B cell (primary cell): ENCODE results near the gene GOSR2. TPM values are rescaled to one million over a fixed set of nuclear protein-coding genes. Genes with fewer than 3 reads are reported as not detected.

Experiments used
- ATAC-seq: fragments of 200-7000 bp; cut with Tn5 transposase; one replicate; pipeline ENCODE4 v1.10.0; 2021; ENCODE audit warnings: low read depth, mild to moderate bottlenecking, moderate number of reproducible peaks, moderate library complexity
- CTCF ChIA-PET: fragments of 350-600 bp; sonication (Branson Sonifier 250); formaldehyde crosslinking; loops from one replicate; lab custom pipeline; 2021; ENCODE audit warnings: antibody characterized with exemption, inconsistent platforms; lab: Charles Lee
- POLR2A ChIA-PET: fragments of 350-600 bp; sonication (Branson Sonifier 250); formaldehyde crosslinking; loops from one replicate; lab custom pipeline; 2021; ENCODE audit warnings: antibody characterized with exemption; lab: Charles Lee
- DNase-seq: peaks from one replicate; pipeline ENCODE4 v3.0.0; 2013
- H2AFZ ChIP-seq: 2 replicates; pipeline ENCODE4 v1.6.1; 2012; ENCODE audit warnings: mild to moderate bottlenecking, low read depth, low read length; ENCODE audit not compliant: insufficient read depth, poor library complexity, severe bottlenecking
- H3K27ac ChIP-seq, 2 donors: 1 replicate in 1 of 2; 2 replicates in 1 of 2; pipeline ENCODE4 v1.5.1; 2012 to 2013; ENCODE audit warnings: low read length in 2 of 2, mild to moderate bottlenecking in 2 of 2, moderate library complexity in 1 of 2
- H3K27me3 ChIP-seq, 4 experiments: fragments of 200-600 bp in 1 of 4; sonication (generic) in 1 of 4; replicated peaks in 1 of 4; 1 replicate in 2 of 4; 2 replicates in 2 of 4; pipeline versions ENCODE4 v1.6.1 to v1.7.0; 2013 to 2016; ENCODE audit warnings: low read length in 3 of 4, mild to moderate bottlenecking in 2 of 4, mixed read lengths in 1 of 4, moderate library complexity in 1 of 4; ENCODE audit not compliant: insufficient read depth in 4 of 4, control insufficient read depth in 3 of 4; ENCODE audit errors: control extremely low read depth in 1 of 4
- H3K36me3 ChIP-seq, 2 experiments: replicated peaks in 1 of 2; 1 replicate in 1 of 2; 2 replicates in 1 of 2; pipeline versions ENCODE4 v1.6.1 to v1.7.1; 2013; ENCODE audit warnings: low read length in 1 of 2; ENCODE audit not compliant: insufficient read depth in 2 of 2, control insufficient read depth in 1 of 2; ENCODE audit errors: control extremely low read depth in 1 of 2, extremely low read depth in 1 of 2
- H3K4me1 ChIP-seq, 2 donors: fragments of 200-600 bp in 1 of 2; sonication (generic) in 1 of 2; 1 replicate in 1 of 2; 2 replicates in 1 of 2; pipeline versions ENCODE4 v1.5.1 to v1.6.1; 2013 to 2017; ENCODE audit warnings: low read length in 2 of 2; ENCODE audit not compliant: control insufficient read depth in 2 of 2, insufficient read depth in 2 of 2
- H3K4me2 ChIP-seq: replicated peaks from 2 replicates; pipeline ENCODE3; 2012; ENCODE audit warnings: mild to moderate bottlenecking, low read depth, low read length; ENCODE audit not compliant: poor library complexity, severe bottlenecking
- H3K4me3 ChIP-seq, 5 experiments: fragments of 200-600 bp in 1 of 5; sonication (generic) in 1 of 5; 1 replicate in 3 of 5; 2 replicates in 2 of 5; pipeline versions ENCODE4 v1.5.1 to v1.7.0; 2011 to 2016; ENCODE audit warnings: low read length in 4 of 5, mild to moderate bottlenecking in 4 of 5, low read depth in 2 of 5, control low read depth in 1 of 5, moderate library complexity in 1 of 5; ENCODE audit not compliant: insufficient read depth in 1 of 5; ENCODE audit errors: control extremely low read depth in 1 of 5, extremely low read depth in 1 of 5
- H3K79me2 ChIP-seq: fragments of 200-600 bp; sonication (generic); one replicate; pipeline ENCODE4 v1.6.0; 2016; ENCODE audit warnings: low read length; ENCODE audit not compliant: control insufficient read depth, insufficient read depth
- H3K9ac ChIP-seq: fragments of 200-600 bp; sonication (generic); 2 replicates; pipeline ENCODE4 v1.6.1; 2017; ENCODE audit warnings: mild to moderate bottlenecking, low read length, moderate library complexity
- H3K9me3 ChIP-seq, 3 donors: one replicate each; pipeline versions ENCODE4 v1.6.1 to v1.7.1; 2013; ENCODE audit warnings: low read length in 2 of 3; ENCODE audit not compliant: control insufficient read depth in 2 of 3, insufficient read depth in 1 of 3; ENCODE audit errors: control extremely low read depth in 1 of 3
- H4K20me1 ChIP-seq: 2 replicates; pipeline ENCODE4 v1.6.0; 2012; ENCODE audit warnings: mild to moderate bottlenecking, low read length; ENCODE audit not compliant: insufficient read depth, control insufficient read depth, poor library complexity, severe bottlenecking
- H3K27ac Mint-ChIP-seq: one replicate; pipeline ENCODE4 v1.8.0; 2021; ENCODE audit warnings: mixed read lengths
- H3K27me3 Mint-ChIP-seq: one replicate; pipeline ENCODE4 v1.8.0; 2021; ENCODE audit warnings: mixed read lengths
- H3K4me1 Mint-ChIP-seq: one replicate; pipeline ENCODE4 v1.8.0; 2021; ENCODE audit warnings: mixed read lengths
- H3K4me3 Mint-ChIP-seq: one replicate; pipeline ENCODE4 v1.8.0; 2021; ENCODE audit warnings: mixed read lengths
- H3K9me3 Mint-ChIP-seq: one replicate; pipeline ENCODE4 v1.8.0; 2022; ENCODE audit warnings: mixed read lengths; ENCODE audit not compliant: insufficient read depth
- EZH2 ChIP-seq: IDR thresholded peaks from 2 replicates; pipeline ENCODE4 v1.6.1; 2012; ENCODE audit warnings: borderline replicate concordance, low read depth, mild to moderate bottlenecking, moderate library complexity, low read length; ENCODE audit not compliant: insufficient read depth, poor library complexity, severe bottlenecking
- WGBS: methylation state at CpG from one replicate; pipeline ENCODE4 v1.1.5; 2013; ENCODE audit warnings: missing lambda C conversion rate; ENCODE audit not compliant: insufficient coverage; 5-methylcytosine and 5-hydroxymethylcytosine counted together
- intact Hi-C: fragments of 100-400 bp; cut with micrococcal nuclease; formaldehyde crosslinking; loops from one replicate; pipeline ENCODE4 v1.10.0; 2022
- polyA plus RNA-seq: library from polyadenylated mRNA; depleted of rRNA; stranded (reverse); fragments of >200 nt; gene quantifications from 2 replicates; pipeline ENCODE4 v1.2.3, GENCODE V29; 2012
- total RNA-seq, 2 donors: library from RNA; stranded (reverse); fragments of 120-200 nt in 1 of 2; gene quantifications; 1 replicate in 1 of 2; 2 replicates in 1 of 2; pipeline versions ENCODE4 v1.2.3 to v1.2.4, GENCODE V29; 2013 to 2022
- TF ChIP-seq, protein P1 (sequence below): fragments of 200-600 bp; IDR thresholded peaks from one replicate; pipeline ENCODE4 v1.8.0; 2022; ENCODE audit warnings: antibody characterized with exemption, mild to moderate bottlenecking

The GOSR2 gene
- total and polyA plus RNA-seq, 2 donors (not counting 1 experiment from before 2014, with no cell fraction given): 33.2 to 91.0 TPM

DNA sequence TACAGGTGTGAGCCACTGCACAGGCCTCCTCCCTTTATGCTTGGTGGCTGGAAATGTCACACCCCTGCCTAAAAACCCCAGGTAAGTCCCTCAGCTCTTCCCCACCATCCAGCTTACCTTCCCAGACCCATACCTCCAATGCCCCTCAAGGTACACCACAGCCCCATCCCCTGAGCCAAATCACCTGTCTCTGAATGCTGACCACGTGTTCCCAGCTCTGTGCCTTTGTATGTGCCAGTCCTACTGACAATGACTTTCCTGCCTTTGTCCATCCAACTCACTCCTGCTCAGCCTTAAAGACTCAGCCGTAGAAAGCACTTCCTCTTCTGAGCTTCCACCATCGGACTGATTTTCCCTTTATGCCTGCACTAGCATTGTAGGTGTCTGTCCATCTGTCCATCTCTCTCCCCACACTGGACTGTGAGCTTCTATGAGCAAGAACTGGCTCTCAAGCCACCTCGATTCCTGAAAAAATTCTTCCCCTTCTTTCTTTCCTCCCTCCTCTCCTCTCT, 30.7 kb upstream of the GOSR2 start:
- H3K4me2 ChIP-seq: no peak overlapping the region
- Mint-ChIP-seq H3K9me3 (no peaks in the 10 kb centered on the region), H3K27ac (no peak overlapping the region), H3K27me3 (peaks cover 47% of the 10 kb centered on the region), H3K4me1 (no peaks in the 10 kb centered on the region), H3K4me3 (no peak overlapping the region)
- 44% methylated on average over 4 of the region's 4 CpGs for WGBS
- H3K4me1 ChIP-seq: no peaks in the 10 kb centered on the region
- no peaks in the 10 kb centered on the region for H4K20me1 ChIP-seq
- POLR2A ChIA-PET: no interaction called here
- H3K9ac ChIP-seq: no peak overlapping the region
- H3K27ac ChIP-seq: no peak overlapping the region
- no peaks in the 10 kb centered on the region for H3K36me3 ChIP-seq
- no peak for ATAC-seq
- no peak for TF ChIP-seq EZH2
- TF ChIP-seq, protein P1, sequence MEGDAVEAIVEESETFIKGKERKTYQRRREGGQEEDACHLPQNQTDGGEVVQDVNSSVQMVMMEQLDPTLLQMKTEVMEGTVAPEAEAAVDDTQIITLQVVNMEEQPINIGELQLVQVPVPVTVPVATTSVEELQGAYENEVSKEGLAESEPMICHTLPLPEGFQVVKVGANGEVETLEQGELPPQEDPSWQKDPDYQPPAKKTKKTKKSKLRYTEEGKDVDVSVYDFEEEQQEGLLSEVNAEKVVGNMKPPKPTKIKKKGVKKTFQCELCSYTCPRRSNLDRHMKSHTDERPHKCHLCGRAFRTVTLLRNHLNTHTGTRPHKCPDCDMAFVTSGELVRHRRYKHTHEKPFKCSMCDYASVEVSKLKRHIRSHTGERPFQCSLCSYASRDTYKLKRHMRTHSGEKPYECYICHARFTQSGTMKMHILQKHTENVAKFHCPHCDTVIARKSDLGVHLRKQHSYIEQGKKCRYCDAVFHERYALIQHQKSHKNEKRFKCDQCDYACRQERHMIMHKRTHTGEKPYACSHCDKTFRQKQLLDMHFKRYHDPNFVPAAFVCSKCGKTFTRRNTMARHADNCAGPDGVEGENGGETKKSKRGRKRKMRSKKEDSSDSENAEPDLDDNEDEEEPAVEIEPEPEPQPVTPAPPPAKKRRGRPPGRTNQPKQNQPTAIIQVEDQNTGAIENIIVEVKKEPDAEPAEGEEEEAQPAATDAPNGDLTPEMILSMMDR: no peak
- DNase-seq: no peak
- H3K79me2 ChIP-seq: no peaks in the 10 kb centered on the region
- peaks cover 0 to 21% (median 3%) of the 10 kb centered on the region in 4 experiments for H3K27me3 ChIP-seq
- H2AFZ ChIP-seq: no peak overlapping the region
- intact Hi-C loops: no loop called here
- H3K4me3 ChIP-seq: no peak overlapping the region
- no peaks in the 10 kb centered on the region for H3K9me3 ChIP-seq
- CTCF ChIA-PET: interaction anchor here (0.6 kb wide), 1 partner anchor 1087 kb away, joined by 3 read pairs; no protein-coding TSS in a partner anchor

DNA sequence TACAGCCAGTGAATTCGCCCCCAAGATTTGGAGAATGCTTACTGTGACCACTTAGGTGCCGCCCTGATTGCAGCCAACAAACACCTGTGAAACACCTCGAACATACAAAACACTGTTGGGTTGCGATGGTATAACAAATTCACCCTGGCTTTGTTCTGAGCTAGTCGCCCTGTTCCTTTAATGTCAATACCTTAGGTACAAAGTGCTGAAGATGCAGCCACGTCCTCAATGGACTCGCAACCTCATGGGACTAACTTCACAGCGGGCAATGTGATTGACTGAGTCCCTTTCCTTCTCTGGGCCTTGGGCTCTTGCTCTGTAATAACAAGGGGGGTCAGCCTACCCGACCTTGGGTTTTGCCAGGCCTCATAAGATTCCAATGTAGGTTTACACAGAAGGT, 28.9 kb upstream of the GOSR2 start:
- H3K27ac Mint-ChIP-seq: no peak overlapping the region

More for the DNA sequence above, 28.9 kb upstream of the GOSR2 start:
- H3K36me3 ChIP-seq: no peaks in the 10 kb centered on the region
- H4K20me1 ChIP-seq: no peaks in the 10 kb centered on the region
- intact Hi-C loops: no loop called here
- peaks cover 0 to 21% (median 6%) of the 10 kb centered on the region in 4 experiments for H3K27me3 ChIP-seq
- ATAC-seq: no peak
- ChIA-PET POLR2A (no interaction called here), CTCF (no interaction called here)
- Mint-ChIP-seq H3K4me3 (no peak overlapping the region), H3K4me1 (no peaks in the 10 kb centered on the region), H3K27me3 (peaks cover 43% of the 10 kb centered on the region), H3K9me3 (no peaks in the 10 kb centered on the region)
- H3K79me2 ChIP-seq: no peaks in the 10 kb centered on the region
- H3K4me2 ChIP-seq: no peak overlapping the region
- TF ChIP-seq, protein P1: no peak
- TF ChIP-seq EZH2: no peak
- no peak for DNase-seq
- no peak overlapping the region for H3K27ac ChIP-seq
- H3K4me3 ChIP-seq: no peak overlapping the region
- H2AFZ ChIP-seq: no peak overlapping the region
- 88% methylated on average over 8 of the region's 9 CpGs for WGBS
- H3K9me3 ChIP-seq: peaks cover 0 to 3% (median 2%) of the 10 kb centered on the region in 3 donors
- no peak overlapping the region for H3K9ac ChIP-seq
- H3K4me1 ChIP-seq: no peaks in the 10 kb centered on the region
